SK-N-DZ (cell line): Measurements from ENCODE around the gene ZNF516.
A peak's percentile ranks its signal among the peaks of the same experiment; 100 is the strongest.

Experiments
- DNase-seq: peaks from one replicate; pipeline ENCODE4 v3.0.0-alpha.2; 2015; ENCODE audit warnings: low spot score

Gene ZNF516

DNA sequence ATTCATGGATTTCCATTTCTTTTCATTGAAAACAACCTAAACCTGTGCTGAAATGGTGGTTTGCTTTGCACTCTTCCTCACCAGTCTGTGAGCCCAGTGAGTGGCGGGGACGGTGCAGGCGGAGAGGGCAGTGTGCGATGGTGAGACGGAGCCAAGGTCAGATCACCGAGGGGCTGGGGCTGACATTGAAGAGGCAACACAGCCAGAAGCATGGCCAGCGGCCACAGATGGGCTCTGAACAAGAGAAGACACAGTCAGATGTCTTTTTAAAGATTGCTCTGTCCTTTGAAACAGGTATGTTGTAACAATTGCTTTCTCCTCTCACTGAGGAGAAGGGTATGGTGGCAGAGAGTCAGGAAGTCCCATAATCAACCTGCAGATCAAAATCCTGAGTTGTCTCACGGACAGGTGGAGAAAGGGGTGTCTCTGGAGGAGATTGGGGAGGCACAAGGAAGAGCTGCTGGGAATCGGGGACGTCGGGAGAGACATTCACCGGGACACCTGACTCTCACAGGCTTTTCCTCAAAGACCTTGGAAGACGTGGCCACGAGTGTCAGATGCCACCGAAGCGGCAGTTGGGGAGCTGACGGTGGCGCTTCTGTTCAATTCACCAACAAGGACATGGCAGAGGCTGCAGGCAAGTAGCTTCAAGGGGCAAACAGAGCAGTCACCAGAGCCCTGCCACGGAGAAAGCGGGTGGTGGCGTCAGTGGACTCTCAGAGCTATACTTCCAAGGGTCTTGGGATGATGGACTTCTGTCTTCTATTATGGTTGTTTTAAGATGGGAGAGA lies 12.1 kb upstream of the ZNF516 start:
- no peak for DNase-seq

- no peak for DNase-seq
Measured at GRCh38 chr18:76506395-76506794, 11.4 kb upstream of the ZNF516 start.

DNA sequence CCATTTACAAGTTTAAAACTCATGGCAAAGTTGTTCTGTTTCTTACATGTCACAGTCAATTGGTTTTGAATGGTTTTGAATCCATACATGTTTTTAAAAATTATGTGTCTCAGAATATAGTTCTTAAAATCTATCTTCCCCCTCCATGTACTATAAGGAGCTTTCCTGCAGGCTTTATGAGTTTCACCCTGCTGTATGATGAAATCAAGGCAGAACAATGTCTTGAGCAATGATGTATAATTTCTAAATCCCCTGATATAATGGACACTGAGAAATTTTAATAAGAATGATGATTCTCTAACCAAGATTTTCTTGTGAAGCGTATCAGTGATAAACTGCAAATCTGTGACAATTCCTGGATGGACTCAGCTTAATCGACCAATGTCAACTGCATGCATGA lies 10.6 kb upstream of the ZNF516 start:
- no peak for DNase-seq

DNA sequence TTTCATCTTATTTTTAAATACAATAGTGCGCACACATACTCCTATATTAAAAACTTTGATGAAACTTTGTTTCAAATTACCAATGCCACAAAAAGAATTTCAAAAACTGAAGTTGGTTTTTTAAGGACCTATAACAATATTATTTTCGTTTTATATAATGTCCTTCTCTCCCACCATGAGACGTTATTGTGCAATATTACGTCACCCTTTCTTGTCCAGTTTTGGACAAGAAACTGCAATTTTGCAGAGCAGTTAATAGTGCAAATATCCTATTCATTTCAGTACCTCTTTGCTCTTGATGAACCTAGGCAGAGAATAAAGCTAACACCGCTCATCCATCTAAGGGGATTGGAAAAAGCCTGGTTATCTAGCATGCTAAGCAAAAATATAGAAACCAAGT lies 9.7 kb upstream of the ZNF516 start:
- no peak for DNase-seq

DNA sequence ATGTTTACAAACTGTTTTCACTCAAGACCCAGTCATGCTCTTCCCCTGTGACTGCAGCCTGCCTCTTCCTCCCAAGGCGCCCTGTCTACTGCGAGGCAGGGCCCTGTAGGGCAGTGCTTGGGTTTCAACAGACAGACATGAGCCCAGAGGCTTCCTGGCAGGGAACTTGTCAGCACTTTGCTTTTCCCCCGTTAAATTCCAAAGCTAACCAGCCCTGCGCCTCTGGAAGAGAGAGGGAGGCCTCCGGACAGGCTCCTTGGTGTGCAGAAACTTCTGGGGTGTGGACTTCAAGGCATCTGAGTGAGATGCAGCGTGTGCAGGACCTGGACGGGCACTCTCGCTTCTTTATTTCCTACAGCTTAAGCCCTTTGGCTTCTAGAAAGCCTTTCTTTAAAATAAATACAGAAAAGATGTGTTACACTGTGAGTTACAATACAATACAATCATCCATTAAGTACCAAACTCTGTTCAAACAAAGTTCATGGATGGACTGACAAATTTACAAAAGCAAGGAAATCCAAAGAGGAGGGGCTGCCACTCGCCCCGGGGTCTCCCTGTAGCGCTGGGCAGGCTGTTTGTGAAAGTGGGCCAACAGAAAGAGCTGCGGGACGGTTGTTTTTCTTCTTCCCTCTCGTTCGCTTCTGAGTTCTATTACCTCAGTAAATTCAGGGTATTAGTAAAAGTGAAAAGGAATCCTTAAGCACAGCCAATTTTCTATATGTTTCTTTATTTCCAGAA lies 8.8 kb upstream of the ZNF516 start:
- DNase-seq, result no peak

- DNase-seq, result no peak
Measured at GRCh38 chr18:76502551-76502950, 7.5 kb upstream of the ZNF516 start.

DNA sequence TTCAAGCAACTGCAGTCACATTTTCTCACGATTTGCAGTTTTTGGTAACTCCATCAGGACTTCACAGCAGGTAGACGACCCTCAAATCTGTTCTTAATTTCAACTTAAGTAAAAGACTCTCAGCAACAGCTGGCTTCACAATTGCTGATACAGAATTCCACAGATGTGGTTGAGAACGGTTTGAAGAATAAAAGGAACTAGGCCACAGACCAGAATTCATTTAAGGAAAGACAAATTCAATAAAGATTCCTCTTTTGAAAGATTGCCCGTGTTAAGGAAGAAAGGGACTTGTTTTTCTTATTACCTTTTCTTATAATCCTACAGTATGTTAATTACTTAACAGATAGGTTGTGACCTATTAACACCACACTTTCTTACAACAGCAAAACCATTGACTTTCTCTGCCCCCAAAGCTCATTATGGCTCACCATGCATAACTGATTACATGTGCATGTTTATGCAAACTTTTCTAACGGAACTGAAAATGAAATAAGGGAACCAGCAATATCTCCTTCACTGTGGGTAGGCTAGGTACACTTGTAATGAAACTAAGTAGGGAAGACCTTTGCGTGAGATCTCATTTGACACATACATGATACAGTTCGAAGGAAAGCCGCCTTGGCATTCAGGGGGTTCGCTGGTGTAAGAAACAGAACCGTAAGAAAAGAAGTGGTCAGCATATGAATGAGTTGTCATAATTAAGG lies 4.7 kb upstream of the ZNF516 start:
- DNase-seq, result no peak

GRCh38 chr18:76499021-76499420 lies 4.0 kb upstream of the ZNF516 start:
- no peak for DNase-seq

DNA sequence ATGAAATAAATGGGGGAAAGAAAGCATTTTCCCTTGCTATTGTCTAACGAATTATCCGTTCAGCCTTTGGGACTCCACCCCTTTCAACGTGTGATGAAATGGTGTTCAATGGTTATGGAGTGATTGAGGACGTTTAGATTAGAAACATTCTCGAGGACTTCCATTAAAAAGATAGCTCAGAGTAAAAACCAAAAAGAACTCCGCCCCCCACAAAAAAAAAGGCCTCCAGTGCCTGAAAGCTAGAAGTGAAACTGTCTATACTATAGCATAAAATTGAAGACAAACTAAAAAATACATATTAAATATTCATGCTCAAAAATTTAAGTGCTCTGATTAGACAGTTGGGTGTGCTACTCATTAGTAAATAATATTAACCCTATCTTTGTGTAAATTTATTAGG lies 3.0 kb upstream of the ZNF516 start:
- no peak for DNase-seq

DNA sequence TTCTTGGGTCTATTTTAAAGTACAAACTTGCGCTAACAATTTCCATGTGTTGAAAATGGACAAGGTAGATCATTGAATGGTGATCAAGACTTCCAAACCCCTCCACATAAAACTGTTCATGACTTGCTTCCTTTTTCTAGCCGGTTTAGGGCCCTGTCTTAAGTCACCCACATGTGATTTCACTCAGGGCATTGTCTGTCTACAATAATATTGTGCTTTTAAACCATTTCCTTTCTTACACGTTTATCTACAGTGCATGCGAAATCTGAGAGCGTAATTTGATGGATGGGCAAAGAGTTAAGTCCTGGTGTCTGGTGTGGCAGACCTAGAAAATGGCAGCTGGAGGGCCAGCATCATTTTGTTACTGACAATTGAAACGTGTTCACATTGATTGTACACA lies 2.0 kb upstream of the ZNF516 start:
- DNase-seq, result peak; percentile 32

DNA sequence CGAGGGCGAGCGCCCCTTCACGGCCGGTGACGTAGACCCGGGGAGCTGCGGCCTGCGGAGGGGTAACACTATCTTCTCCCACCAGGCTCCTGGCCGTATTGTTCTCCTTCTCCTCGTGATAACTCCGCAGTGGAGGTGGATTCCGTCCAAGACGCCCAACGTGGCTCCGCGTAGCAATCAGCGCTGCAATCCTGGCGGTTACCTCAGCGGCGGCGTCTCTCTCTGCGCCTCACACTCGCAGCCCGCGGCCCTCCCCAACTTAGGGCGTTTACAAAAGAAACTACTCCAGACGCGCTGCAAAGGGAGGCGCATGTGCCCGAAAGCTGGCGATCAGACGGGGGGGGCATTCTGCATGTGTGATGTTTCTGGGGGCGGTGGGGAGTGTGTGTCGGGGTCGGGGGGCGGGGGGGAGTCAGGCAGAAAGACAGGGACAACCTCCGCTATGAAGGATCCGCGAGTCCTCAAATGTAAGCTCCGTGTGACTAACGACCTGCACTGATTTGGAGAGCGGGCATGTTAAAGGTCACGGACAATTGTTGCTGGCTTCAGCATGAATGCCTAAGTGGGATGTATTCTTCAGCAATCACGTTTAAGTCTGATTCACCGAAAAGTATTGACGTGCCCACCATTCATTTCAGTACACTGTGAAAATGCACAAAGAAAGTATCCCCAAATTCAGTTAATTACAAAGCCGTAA lies 1.3 kb upstream of the ZNF516 start:
- peak; percentile 81 for DNase-seq

GRCh38 chr18:76495435-76496193 lies 572 bp upstream of the ZNF516 start:
- DNase-seq, result peak; percentile 72

GRCh38 chr18:76494231-76495005 lies 624 bp downstream of the ZNF516 start:
- DNase-seq, result peak; percentile 50

DNA sequence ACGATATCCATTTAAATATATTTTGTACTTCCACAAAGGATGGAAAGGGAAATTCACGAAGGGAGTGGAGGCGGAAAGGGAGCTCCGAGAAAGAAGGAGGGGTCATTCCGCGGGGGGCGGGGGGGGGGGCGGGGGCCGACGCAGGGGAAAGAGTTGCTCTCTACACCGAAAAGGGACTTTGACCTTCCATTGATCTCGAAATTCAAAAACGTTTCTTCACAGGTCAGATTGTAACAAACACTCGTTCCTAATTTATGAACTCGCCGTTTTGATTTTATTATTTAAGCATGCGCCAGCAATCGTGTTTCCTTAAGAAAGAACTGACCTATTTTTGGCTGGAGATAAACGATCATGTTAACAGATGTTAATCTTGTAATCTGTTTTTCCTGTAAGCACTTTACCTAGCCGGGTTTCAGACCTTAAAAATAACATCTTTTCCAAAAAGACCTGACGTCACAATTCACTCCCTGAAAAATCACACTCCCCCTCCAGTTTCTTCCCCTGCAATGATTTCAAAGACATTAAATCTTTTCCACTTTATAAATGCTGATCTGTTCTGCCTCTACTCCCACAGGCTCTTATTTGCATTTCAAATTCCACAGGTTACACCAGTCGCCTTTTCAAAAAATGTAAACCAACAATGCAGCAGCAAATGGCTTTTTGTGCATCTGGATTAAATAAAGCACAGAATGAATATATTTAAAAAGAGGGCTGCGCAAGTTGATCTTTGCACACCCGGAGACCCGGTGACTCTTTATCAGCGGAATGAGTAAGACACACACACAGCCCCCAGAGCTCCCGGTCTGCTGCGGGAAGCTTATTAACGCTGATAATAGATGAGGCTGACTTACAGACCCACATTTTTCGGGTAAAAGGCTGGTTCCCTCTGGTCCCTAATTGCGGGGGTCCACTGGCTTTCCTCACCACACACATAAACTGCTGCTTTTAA lies 1.6 kb downstream of the ZNF516 start:
- peak; percentile 44 for DNase-seq

GRCh38 chr18:76492669-76493212 lies 2.3 kb downstream of the ZNF516 start:
- peak; percentile 99 for DNase-seq

- DNase-seq, result peak; percentile 58
Measured at GRCh38 chr18:76491776-76492668, 3.0 kb downstream of the ZNF516 start.

DNA sequence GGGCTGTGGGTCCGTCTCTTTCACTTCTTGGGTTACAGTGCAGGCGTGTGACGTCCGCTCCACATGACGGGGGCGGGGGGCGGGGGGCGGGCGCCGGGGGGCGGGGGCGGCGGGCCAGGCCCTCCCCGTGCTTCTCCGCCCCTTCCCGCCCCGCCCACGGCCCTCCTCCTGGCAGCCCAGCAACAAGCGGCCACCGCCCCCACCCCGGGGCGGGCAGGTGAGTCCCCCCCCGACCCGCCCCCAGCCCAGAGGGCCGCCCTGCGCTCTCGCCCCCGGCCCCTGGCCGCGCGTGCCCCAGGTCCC lies 3.6 kb downstream of the ZNF516 start:
- peak; percentile 50 for DNase-seq
